GM10847 (cell line): ENCODE measurements around the gene HGFAC.

Source experiments
- POLR2A ChIP-seq: IDR thresholded peaks from 2 replicates; pipeline ENCODE4 v1.6.1; 2011; ENCODE audit not compliant: insufficient read length; ENCODE audit errors: extremely low read depth

The HGFAC gene

DNA sequence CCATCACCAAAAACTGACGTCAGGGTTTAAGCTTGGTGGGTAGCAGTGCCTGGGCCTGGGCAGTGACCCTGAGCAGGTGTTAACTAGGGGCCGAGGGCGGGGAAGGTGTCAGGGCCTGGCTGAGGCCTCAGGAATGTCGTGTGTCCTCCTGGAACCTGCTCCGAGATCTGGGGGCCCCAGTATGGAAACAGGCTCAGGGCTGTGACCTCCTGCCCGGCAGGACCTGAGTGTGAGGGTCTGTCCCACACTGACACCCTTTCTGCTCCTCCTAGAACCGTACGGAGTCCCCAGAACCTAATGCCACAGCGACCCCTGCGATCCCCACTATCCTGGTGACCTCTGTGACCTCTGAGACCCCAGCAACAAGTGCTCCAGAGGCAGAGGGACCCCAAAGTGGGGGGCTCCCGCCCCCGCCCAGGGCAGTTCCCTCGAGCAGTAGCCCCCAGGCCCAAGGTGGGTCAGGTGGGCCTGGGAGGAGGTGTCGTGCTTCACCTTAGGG is 741 bp downstream of the HGFAC start:
- TF ChIP-seq POLR2A = no peak

DNA sequence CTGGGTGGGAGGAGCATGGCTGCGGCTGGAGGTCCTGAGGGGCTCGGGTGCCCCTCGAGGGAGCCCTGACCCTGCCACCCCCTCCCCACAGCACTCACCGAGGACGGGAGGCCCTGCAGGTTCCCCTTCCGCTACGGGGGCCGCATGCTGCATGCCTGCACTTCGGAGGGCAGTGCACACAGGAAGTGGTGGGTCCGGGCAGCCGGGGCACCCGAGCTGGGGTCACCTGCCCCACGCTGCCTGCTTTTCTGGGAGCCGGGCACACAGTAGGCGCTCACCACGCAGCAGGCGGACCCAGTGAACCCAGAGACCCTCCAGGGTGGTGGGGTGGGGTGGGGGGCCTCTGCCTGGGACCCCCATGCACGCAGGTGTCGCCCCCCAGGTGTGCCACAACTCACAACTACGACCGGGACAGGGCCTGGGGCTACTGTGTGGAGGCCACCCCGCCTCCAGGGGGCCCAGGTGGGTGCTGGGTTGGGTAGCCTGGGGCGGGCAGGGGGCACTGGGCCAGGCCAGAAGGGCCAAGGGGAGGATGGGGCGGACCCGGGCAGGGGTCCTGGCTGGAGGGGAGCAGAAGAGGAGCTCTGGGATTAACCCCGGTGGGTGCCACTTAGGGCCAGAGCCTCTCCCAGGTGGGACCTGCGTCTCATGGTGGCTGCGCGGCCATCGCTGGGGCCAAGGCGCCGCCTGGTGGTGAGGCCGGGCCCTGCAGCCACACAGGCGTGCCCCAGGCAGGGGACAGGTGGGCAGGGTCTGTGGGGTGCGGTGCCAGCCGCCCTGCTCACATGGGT is 1.4 kb downstream of the HGFAC start:
- no peak for TF ChIP-seq POLR2A

DNA sequence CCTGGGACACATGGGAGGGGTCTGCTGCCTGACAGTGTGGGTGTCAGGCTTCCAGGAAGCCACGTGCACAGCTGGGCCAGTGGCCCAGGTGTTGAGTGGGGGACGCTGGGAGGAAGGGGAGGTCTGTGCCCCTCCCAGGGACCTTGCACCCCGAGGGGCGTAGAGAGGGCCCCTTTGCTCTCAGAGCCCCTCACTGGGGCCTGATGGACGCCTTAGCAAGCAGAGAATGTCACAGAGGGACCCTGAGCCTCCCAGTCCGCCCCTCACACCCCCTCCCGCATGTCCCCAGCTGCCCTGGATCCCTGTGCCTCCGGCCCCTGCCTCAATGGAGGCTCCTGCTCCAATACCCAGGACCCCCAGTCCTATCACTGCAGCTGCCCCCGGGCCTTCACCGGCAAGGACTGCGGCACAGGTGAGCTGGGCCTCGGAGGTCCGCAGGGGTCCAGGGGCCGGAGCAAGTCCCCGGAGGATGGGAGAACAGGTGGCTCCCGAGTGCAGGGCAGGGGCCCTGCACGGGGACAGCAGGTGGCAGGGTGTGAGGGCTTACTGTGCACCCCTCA is 2.1 kb downstream of the HGFAC start:
- no peak for TF ChIP-seq POLR2A

DNA sequence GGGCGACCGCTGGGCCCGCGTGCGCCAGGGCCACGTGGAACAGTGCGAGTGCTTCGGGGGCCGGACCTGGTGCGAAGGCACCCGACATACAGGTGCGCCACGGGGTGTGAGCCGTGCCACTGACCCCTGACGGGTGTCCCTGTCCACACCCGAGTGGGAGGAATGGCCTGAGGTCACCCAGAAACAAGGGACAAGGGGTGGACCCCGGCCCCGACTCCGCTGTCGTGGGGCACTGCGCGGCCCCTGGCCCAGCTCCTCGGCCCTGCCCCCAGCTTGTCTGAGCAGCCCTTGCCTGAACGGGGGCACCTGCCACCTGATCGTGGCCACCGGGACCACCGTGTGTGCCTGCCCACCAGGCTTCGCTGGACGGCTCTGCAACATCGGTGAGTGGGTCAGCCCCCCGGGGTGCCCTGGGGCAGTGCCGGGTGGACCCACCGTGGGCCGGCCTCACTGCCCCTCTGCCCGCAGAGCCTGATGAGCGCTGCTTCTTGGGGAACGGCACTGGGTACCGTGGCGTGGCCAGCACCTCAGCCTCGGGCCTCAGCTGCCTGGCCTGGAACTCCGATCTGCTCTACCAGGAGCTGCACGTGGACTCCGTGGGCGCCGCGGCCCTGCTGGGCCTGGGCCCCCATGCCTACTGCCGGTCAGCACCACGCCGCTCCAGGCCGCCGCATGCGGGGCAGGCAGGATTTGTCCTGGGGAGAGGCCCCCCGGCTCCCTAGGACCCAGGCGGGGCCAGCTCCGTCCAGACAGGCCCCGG is 2.8 kb downstream of the HGFAC start:
- TF ChIP-seq POLR2A = no peak

DNA sequence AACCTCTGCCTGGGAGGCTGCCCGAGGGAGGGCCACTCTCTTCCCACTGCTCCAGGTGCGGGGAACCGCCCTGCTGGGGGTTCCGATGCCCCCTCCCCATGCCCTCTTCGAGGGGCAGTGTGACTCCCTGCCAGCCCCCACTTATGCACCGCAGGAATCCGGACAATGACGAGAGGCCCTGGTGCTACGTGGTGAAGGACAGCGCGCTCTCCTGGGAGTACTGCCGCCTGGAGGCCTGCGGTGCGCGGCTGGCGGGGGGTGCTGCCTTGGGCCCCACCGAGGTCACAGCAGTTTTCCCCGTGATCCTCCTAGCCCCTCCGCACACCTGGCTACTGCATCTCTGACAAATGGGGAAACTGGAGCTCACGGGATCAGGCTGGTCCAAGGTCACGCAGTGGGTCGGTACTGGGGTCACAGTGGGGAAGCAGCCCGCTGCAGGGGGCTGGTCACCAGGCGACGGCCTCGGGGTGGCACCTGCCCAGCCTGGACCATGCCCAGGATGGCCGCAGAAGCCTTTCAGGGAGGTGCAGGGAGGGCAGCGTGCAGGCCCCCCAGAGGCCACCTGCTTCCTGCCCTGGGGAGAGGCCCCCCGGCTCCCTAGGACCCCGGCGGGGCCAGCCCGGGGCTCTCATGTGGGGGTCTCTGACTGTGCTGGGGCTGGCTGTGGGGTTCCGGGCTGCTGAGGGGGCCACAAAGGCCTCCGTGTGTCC is 3.5 kb downstream of the HGFAC start:
- TF ChIP-seq POLR2A = no peak

DNA sequence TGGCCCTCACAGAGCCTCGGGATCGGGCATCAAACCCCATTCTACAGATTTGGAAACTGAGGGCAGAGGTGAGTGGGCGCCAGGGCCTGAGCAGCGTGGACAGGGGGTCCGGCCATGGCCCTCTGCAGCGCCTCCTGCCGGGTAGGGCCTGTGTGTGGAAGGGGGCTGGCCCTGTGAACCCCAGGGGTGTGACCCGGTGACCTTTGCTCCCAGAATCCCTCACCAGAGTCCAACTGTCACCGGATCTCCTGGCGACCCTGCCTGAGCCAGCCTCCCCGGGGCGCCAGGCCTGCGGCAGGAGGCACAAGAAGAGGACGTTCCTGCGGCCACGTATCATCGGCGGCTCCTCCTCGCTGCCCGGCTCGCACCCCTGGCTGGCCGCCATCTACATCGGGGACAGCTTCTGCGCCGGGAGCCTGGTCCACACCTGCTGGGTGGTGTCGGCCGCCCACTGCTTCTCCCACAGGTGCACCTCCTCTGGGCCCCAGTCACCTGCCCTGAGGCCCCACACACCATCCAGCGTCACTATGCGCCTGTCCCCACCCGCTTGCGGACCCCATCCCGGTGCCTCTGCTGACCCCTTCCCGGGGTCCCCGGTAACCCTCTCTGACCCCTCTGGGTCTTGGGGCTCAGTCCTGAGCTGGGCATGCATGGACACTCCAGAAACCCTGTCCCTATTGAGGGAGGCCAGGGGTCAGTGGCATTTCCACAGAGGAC is 4.2 kb downstream of the HGFAC start:
- TF ChIP-seq POLR2A = no peak

DNA sequence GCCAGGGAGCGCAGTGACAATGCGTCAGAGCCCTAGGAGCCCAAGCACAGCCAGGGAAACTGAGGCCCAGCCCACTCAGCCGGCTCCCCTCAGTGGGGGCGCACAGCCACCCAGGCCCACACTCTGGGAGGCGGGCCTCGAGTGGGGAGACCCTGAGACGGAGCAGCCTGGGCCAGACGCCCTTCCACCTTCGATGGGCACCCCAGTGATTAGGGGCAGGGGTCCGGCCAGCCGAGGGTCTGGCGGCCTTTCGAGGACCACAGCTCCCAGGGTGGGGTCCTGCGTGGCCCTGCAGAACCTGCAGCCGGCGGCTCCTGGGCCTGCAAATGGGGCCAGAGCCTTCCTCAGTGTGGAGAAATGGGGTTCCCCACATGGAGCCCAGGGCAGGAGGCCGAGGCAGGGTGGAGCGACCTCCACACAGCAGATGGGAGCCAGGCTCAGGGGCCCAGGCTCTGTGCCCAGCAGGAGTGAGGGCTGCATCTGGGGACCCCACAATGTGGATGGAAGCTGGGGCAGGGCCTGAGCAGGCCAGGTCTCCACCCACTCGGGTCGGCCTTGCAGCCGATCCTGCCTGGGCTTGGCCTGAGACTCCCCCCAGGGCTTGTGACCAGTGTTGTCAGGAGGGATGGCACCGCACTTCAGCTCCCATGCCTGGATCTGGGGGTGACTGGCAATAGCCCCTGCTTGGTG is 5.0 kb downstream of the HGFAC start:
- no peak for TF ChIP-seq POLR2A

DNA sequence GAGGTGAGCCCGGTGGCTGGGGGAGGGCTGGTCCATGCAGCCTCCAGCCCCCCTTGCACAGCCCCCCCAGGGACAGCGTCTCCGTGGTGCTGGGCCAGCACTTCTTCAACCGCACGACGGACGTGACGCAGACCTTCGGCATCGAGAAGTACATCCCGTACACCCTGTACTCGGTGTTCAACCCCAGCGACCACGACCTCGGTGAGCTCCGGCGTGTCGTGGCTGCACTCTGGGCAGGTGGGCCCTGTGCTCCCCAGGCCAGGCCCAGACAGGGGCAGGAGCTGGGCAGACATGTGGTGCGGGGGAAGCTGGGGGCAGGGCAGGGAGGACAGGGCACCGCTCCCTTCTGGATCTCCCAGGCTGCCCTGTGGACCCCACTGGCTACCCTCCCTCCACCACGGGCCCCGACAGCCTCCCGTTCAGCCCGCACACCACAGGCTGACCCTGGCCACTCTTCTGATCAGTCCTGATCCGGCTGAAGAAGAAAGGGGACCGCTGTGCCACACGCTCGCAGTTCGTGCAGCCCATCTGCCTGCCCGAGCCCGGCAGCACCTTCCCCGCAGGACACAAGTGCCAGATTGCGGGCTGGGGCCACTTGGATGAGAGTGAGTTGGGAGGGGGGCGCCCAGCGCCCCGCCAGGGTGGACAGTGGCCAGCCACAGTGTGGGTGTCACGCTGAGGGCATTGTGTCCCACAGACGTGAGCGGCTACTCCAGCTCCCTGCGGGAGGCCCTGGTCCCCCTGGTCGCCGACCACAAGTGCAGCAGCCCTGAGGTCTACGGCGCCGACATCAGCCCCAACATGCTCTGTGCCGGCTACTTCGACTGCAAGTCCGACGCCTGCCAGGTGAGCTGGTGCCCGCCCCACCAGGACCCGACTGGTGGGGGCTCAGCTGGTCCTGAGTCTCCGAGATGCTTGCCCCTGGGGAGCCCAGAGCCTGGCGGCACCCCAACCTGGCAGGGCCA is 5.9 kb downstream of the HGFAC start:
- no peak for TF ChIP-seq POLR2A

DNA sequence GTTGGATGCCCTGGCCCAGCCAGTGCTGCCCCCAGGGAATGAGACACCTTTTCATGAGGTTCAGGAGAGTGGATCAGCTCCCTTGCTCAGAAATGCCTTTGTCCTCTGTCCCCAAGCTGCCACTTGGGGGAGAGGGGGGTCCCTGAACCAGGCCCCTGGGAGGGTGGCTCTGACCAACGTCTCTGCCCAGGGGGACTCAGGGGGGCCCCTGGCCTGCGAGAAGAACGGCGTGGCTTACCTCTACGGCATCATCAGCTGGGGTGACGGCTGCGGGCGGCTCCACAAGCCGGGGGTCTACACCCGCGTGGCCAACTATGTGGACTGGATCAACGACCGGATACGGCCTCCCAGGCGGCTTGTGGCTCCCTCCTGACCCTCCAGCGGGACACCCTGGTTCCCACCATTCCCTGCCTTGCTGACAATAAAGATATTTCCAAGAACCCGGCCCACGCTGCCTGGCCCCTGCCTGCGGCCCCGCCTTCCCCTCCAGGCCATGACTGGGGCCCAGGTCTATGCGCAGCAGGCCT is 7.3 kb downstream of the HGFAC start:
- TF ChIP-seq POLR2A = no peak

DNA sequence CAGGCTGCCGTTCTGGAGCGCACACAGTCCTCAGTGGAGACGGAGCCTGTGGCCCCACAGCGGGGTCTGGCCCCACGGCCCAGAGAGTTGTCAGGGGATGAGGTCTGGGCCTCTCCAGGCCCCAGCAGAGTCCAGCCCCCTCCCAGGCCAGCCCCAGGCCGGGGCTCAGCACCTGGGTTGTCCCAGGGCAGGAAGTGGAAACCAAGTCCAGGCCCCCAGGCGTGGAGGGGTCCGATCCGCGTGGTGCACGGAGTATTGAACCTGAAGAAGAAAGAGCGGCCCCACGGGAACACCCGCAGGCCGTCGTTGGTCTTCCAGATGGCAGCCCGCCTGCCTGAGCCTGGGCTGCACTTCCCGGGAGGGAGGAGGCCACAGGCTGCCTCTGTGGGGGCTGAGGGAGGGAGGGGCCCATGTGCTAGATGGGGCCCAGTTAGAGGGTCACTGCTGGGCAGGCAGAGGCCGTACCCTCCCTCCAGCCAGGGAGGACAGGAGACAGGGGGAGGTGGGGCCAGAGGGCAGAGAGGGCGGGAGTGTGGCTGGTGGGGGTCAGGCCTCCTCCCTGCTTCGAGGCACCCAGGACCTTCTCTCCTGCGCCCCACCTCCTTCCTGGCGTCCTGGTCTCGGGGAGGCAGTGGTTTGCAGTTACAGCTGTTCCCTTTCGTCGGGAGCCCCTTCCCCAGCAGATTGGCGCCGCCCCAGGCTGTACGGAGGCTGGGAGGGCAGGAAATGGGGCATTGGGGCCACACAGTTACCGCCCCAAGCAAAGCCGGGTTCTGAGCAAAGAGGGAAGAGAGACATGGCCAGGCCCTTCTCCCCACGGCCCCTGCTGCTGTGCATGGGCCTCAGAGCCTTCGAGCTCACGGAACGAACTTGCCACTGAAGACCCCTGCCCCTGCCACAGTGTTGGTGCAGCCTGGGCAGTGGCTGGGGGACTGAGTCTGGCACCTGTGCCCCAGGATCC is 8.1 kb downstream of the HGFAC start:
- TF ChIP-seq POLR2A = no peak

DNA sequence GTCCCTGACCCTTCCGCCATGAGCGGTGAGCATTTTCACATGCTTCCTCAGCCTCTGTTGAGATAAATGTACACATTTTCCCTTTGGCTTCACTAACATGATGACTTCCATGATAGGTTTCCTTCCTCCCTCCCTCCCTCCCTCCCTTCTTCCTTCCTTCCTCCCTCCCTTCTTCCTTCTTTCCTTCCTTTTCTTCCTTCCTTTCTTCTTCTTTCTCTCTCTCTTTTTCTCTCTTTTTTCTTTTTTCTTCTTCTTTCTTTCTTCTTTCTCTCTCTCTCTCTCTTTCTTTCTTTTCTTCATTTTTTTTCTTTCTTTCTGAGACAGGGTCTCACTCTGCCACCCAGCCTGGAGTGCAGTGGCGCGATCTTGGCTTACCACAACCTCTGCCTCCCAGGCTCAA is 8.9 kb downstream of the HGFAC start:
- no peak for TF ChIP-seq POLR2A

DNA sequence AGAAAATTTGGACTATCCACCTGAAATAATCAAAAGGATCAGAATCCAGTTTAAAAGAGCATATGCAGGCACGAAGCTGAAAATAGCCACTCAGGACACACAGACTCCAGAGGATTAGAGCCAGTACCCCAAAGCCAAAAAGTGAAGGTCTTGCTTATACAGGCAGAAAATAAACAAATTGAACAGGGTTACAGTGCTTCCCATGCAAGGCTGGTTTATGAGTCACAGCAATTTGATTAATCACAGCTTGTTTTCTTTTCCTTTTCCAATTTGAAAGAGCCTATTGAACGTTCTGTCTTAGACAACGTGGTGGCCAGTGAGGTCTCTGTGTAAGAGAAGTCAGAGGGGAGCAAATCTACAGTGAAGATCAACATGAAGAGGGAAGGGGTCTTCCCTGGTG is 10.2 kb downstream of the HGFAC start:
- no peak for TF ChIP-seq POLR2A
